Panc1 (cell line): ENCODE results near the gene KIF26A. TPM values are rescaled to one million over a fixed set of nuclear protein-coding genes. Genes with fewer than 3 reads are reported as not detected.

ENCODE experiments used
- ATAC-seq: fragments of 200-7000 bp; cut with Tn5 transposase; 2 replicates; pipeline ENCODE4 v1.9.1; 2020; ENCODE audit warnings: mild to moderate bottlenecking, moderate library complexity
- BruUV-seq: library from RNA; stranded (reverse); fragments of 400-500 nt; replicated peaks from 2 replicates; lab custom pipeline; 2021; lab: Mats Ljungman, UMichigan
- CTCF ChIA-PET: fragments of 300-600 bp; sonication (Branson Sonifier 250); formaldehyde crosslinking; loops from one replicate; lab custom pipeline; 2022; ENCODE audit warnings: antibody characterized with exemption; lab: Charles Lee
- POLR2A ChIA-PET: fragments of 300-600 bp; sonication (Branson Sonifier 250); formaldehyde crosslinking; loops from one replicate; lab custom pipeline; 2022; ENCODE audit warnings: antibody characterized with exemption; lab: Charles Lee
- DNase-seq: peaks from one replicate; pipeline ENCODE4 v3.0.0-alpha.2; 2010; ENCODE audit warnings: low read depth, low spot score
- H3K27ac ChIP-seq: 2 replicates; pipeline ENCODE4 v1.5.1; 2011; ENCODE audit warnings: mild to moderate bottlenecking, low read length, inconsistent platforms
- H3K27me3 ChIP-seq: fragments of 200-500 bp; sonication (Bioruptor generic); 2 replicates; pipeline ENCODE4 v1.6.0; 2014; ENCODE audit warnings: low read length, inconsistent platforms; ENCODE audit not compliant: control insufficient read depth, insufficient read depth
- H3K36me3 ChIP-seq: fragments of 200-500 bp; sonication (Bioruptor generic); 2 replicates; pipeline ENCODE4 v1.5.1; 2014; ENCODE audit warnings: inconsistent platforms, mild to moderate bottlenecking, low read length, moderate library complexity; ENCODE audit not compliant: control insufficient read depth, insufficient read depth
- H3K4me1 ChIP-seq: 2 replicates; pipeline ENCODE4 v1.5.1; 2011; ENCODE audit warnings: inconsistent platforms, mild to moderate bottlenecking, low read length, moderate library complexity; ENCODE audit not compliant: control insufficient read depth, insufficient read depth
- H3K4me3 ChIP-seq, 2 experiments: 2 replicates each; pipeline ENCODE4 v1.5.1; 2011 to 2012; ENCODE audit warnings: low read depth in 2 of 2, low read length in 2 of 2, mild to moderate bottlenecking in 2 of 2, inconsistent platforms in 1 of 2, moderate library complexity in 1 of 2
- H3K9me3 ChIP-seq: fragments of 200-500 bp; sonication (Bioruptor generic); 2 replicates; pipeline ENCODE4 v1.5.1; 2014; ENCODE audit warnings: low read depth, mild to moderate bottlenecking, inconsistent platforms, low read length, moderate library complexity; ENCODE audit not compliant: control insufficient read depth, insufficient read depth
- POLR2AphosphoS5 ChIP-seq: IDR thresholded peaks from 2 replicates; pipeline ENCODE4 v1.6.1; 2012; ENCODE audit warnings: mild to moderate bottlenecking, low read depth, low read length, moderate library complexity
- SIN3A ChIP-seq: IDR thresholded peaks from 2 replicates; pipeline ENCODE4 v1.6.1; 2012; ENCODE audit warnings: low read depth, mild to moderate bottlenecking, low read length, moderate library complexity, borderline replicate concordance; ENCODE audit not compliant: insufficient read depth
- TCF7L2 ChIP-seq: IDR thresholded peaks from 2 replicates; pipeline ENCODE4 v1.6.1; 2011; ENCODE audit warnings: mild to moderate bottlenecking, low read depth, low read length, inconsistent platforms
- in situ Hi-C: cut with HindIII; loops from 2 replicates; pipeline ENCODE4 v1.10.0; 2016; ENCODE audit warnings: low sequenced_read_pairs, low pct_unique_long_range_greater_than_20kb
- intact Hi-C: fragments of 100-400 bp; cut with micrococcal nuclease; formaldehyde crosslinking; loops from one replicate; pipeline ENCODE4 v1.10.0; 2022; ENCODE audit not compliant: unreplicated experiment
- total RNA-seq: library from RNA; stranded (reverse); gene quantifications from one replicate; pipeline ENCODE4 v1.2.1, GENCODE V29; 2021; ENCODE audit not compliant: unreplicated experiment
- TF ChIP-seq, protein P1 (sequence below), 2 experiments: IDR thresholded peaks; 2 replicates each; pipeline ENCODE4 v1.6.1; 2011 to 2012; ENCODE audit warnings: low read depth in 2 of 2, control low read depth in 1 of 2, low read length in 1 of 2, mild to moderate bottlenecking in 1 of 2, moderate library complexity in 1 of 2; ENCODE audit not compliant: insufficient read depth in 1 of 2
- TF ChIP-seq, protein P2 (sequence below): fragments of 450-650 bp; IDR thresholded peaks from 2 replicates; pipeline ENCODE4 v1.5.1; 2017; ENCODE audit warnings: mild to moderate bottlenecking

Gene KIF26A
- total RNA-seq, 1 experiment from 2014 or later, result 4.4 TPM

DNA sequence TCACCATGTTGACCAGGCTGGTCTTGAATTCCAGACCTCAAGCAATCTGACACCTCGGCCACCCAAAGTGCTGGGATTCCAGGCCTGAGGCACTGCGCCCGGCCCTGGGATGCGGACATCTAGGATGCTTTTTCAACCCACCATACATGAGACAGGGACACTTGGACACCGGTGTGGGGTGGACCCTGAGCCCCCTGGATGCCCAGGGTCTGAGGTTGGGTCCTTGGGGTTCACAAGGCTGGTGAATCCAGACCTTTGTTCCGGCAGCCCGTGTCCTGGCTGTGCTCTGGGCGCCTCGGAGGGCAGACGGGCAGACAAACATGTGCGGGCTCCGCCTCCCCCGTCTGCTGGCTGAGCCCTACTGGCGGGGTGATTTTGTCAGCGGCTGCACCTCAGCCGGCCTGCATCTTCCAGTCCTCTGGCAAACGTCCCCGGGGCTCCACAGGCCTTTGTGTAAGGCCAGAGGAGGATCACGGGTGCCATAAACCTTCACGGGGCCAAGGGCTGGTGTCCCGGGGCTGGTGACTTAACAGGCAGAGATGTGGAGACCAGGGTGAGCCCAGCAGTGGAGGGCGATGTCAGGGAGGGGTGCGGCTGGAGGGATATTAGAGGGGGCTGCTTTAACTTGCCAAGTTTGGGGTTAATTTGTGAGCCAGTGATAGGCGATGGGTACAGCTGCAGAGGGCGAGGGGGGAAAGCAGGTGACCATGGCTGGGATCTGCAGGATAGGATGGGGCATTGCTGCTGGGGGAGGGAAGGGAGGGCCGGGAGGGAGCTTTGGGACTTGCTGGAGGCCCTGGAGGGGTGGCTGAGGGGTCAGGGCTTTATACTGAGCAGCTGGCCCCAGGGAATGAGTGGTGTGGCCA is 47.1 kb upstream of the KIF26A start:
- Histone ChIP-seq H3K4me1 (no peaks in the 10 kb centered on the region; the same call in 1 of the 2 replicates), H3K27me3 (no peaks in the 10 kb centered on the region), H3K4me3 (no peak overlapping the region), H3K27ac (no peak overlapping the region), H3K9me3 (no peaks in the 10 kb centered on the region), H3K36me3 (no peaks in the 10 kb centered on the region)
- CTCF ChIA-PET, result interaction anchor here (1.0 kb wide), 1 partner anchor 259 kb away, joined by 3 read pairs; no protein-coding TSS in a partner anchor
- intact Hi-C loops (loop anchor here (5.0 kb wide), 1 partner anchor 41 kb away; no protein-coding TSS in a partner anchor), in situ Hi-C loops (no loop called here)
- TF ChIP-seq TCF7L2 (no peak), POLR2AphosphoS5 (no peak)
- TF ChIP-seq, protein P1, sequence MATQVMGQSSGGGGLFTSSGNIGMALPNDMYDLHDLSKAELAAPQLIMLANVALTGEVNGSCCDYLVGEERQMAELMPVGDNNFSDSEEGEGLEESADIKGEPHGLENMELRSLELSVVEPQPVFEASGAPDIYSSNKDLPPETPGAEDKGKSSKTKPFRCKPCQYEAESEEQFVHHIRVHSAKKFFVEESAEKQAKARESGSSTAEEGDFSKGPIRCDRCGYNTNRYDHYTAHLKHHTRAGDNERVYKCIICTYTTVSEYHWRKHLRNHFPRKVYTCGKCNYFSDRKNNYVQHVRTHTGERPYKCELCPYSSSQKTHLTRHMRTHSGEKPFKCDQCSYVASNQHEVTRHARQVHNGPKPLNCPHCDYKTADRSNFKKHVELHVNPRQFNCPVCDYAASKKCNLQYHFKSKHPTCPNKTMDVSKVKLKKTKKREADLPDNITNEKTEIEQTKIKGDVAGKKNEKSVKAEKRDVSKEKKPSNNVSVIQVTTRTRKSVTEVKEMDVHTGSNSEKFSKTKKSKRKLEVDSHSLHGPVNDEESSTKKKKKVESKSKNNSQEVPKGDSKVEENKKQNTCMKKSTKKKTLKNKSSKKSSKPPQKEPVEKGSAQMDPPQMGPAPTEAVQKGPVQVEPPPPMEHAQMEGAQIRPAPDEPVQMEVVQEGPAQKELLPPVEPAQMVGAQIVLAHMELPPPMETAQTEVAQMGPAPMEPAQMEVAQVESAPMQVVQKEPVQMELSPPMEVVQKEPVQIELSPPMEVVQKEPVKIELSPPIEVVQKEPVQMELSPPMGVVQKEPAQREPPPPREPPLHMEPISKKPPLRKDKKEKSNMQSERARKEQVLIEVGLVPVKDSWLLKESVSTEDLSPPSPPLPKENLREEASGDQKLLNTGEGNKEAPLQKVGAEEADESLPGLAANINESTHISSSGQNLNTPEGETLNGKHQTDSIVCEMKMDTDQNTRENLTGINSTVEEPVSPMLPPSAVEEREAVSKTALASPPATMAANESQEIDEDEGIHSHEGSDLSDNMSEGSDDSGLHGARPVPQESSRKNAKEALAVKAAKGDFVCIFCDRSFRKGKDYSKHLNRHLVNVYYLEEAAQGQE (IDR thresholded peaks at IDR 0.05; ENCODE audit: insufficient read depth in 1 of 2, low read depth in 2 of 2, low read length in 1 of 2), result no peak
- ATAC-seq (no peak), DNase-seq (no peak)
- BruUV-seq, result no TSS peak
- POLR2A ChIA-PET, result no interaction called here

DNA sequence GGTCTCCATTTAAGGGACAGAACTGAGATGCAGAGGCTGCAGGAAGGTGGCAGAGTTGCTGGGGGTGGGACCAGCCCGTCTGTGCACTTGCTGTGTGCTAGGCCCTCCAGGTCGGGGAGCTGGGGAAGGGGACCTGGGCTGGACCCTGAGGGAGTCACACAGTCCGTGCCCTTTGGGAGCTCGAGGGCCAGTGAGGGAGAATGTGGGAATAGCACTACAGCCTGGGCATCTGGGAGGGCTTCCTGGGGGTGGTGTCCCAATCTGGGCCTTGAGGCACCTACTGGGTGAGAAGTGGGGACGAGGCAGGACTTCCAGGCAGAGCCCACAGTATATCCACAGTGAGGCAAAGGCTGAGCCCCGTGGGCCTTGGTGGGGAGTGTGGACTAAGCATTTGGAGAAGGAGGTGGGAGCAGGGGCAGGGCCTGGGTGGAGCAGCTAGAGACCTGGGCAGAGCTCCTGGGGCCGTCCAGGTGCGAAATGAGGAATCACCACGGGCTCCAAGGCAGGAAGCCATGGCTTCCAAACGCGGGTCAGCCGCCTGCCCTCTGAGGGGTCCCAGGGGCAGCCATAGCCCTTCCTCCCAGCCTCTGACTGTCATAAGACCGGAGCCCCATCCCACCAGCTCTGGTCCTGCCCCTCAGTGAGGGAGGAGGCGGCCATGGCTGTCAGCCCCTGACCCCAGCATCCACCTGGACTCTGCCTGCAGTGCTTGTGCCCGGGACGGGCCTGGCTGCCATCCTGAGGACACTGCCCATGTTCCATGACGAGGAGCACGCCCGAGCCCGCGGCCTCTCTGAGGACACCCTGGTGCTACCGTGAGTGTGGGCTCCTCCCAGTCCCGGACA is 46.2 kb upstream of the KIF26A start:
- Histone ChIP-seq H3K36me3 (no peaks in the 10 kb centered on the region), H3K9me3 (no peaks in the 10 kb centered on the region), H3K27me3 (no peaks in the 10 kb centered on the region), H3K27ac (no peak overlapping the region), H3K4me1 (no peaks in the 10 kb centered on the region; the same call in 1 of the 2 replicates), H3K4me3 (no peak overlapping the region)
- no TSS peak for BruUV-seq
- intact Hi-C loops, result loop anchor here (5.0 kb wide), 1 partner anchor 40 kb away; no protein-coding TSS in a partner anchor
- CTCF ChIA-PET, result interaction anchor here (1.0 kb wide), 1 partner anchor 258 kb away, joined by 3 read pairs; no protein-coding TSS in a partner anchor
- in situ Hi-C loops, result no loop called here
- no peak for DNase-seq
- POLR2A ChIA-PET, result no interaction called here
- ATAC-seq, result no peak
- no peak for TF ChIP-seq TCF7L2
- TF ChIP-seq, protein P2, sequence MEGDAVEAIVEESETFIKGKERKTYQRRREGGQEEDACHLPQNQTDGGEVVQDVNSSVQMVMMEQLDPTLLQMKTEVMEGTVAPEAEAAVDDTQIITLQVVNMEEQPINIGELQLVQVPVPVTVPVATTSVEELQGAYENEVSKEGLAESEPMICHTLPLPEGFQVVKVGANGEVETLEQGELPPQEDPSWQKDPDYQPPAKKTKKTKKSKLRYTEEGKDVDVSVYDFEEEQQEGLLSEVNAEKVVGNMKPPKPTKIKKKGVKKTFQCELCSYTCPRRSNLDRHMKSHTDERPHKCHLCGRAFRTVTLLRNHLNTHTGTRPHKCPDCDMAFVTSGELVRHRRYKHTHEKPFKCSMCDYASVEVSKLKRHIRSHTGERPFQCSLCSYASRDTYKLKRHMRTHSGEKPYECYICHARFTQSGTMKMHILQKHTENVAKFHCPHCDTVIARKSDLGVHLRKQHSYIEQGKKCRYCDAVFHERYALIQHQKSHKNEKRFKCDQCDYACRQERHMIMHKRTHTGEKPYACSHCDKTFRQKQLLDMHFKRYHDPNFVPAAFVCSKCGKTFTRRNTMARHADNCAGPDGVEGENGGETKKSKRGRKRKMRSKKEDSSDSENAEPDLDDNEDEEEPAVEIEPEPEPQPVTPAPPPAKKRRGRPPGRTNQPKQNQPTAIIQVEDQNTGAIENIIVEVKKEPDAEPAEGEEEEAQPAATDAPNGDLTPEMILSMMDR, result no peak
- TF ChIP-seq SIN3A, result no peak
- no peak for TF ChIP-seq POLR2AphosphoS5
- TF ChIP-seq, protein P1 (IDR thresholded peaks at IDR 0.05; ENCODE audit: insufficient read depth in 1 of 2, low read depth in 2 of 2, low read length in 1 of 2), result no peak
